ENCODE measurements around the gene CTNNB1.

Gene CTNNB1

DNA sequence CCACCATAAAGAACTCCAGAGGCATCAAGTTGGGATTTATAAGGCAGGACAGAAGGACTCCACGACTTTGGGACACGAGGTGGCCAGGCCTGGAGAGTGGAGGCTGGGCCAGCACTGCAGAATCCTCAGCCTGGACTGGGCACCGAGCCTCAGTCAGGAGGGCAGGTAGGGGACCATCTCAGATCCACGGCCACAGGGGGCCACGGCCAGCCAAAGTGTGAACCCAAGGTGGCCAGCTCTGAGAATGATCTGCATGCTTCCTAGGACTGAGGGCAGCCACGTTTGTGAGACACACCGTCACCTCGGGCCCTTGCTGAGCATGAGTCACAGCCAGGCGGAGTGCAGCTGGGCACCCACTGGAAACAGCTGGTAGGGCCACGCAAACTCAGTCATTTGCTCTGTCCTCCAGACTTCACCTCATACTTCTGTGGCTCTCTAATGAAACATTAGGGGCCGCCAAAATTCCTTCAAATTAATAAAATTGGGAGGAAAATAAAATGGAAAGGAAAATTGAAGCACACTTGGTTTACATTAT, 65.8 kb downstream of the CTNNB1 start:
- Histone ChIP-seq H3K79me2 (ENCODE audit: insufficient read depth, low read depth) (no peaks in the 10 kb centered on the region), H3K27me3 (ENCODE audit: insufficient read depth, low read depth) (no peaks in the 10 kb centered on the region), H2AFZ (ENCODE audit: low read depth) (no peak overlapping the region), H3K36me3 (ENCODE audit: insufficient read depth) (no peaks in the 10 kb centered on the region), H3K9ac (no peak overlapping the region), H3K4me2 (no peak overlapping the region), H3K27ac (no peak overlapping the region), H4K20me1 (ENCODE audit: insufficient read depth) (no peaks in the 10 kb centered on the region), H3K4me3 (IDR thresholded peaks at IDR 0.05; ENCODE audit: insufficient read depth, low read depth, low read length) (no peak overlapping the region), H3K4me1 (ENCODE audit: low read depth, poor library complexity, severe bottlenecking) (no peaks in the 10 kb centered on the region)
- TF ChIP-seq, protein P1, sequence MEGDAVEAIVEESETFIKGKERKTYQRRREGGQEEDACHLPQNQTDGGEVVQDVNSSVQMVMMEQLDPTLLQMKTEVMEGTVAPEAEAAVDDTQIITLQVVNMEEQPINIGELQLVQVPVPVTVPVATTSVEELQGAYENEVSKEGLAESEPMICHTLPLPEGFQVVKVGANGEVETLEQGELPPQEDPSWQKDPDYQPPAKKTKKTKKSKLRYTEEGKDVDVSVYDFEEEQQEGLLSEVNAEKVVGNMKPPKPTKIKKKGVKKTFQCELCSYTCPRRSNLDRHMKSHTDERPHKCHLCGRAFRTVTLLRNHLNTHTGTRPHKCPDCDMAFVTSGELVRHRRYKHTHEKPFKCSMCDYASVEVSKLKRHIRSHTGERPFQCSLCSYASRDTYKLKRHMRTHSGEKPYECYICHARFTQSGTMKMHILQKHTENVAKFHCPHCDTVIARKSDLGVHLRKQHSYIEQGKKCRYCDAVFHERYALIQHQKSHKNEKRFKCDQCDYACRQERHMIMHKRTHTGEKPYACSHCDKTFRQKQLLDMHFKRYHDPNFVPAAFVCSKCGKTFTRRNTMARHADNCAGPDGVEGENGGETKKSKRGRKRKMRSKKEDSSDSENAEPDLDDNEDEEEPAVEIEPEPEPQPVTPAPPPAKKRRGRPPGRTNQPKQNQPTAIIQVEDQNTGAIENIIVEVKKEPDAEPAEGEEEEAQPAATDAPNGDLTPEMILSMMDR (conservative IDR thresholded peaks at IDR 0.05; ENCODE audit: low read depth, low read length): no peak

DNA sequence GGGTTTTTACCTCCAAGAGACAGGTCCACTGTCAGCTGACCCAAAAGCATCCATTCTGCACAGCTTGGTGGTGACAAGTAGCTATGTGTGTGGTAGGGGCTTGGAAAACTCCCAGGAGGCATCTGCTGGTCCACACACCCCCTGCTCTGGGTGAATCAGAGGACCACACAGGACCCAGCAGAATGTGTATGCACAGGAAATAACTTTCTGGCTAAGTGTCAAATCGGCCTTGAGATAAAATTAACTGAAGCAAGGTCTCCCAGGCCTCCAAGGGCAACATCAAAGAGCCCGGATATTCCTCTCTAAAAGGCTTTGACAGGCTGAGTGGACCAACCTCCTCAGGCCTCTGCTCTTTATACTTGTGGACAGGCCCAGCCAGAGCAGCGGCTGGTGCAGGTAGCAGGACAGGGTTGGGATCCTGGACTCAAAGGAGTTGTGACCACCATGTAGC, 66.5 kb downstream of the CTNNB1 start:
- Histone ChIP-seq H4K20me1 (ENCODE audit: insufficient read depth) (no peaks in the 10 kb centered on the region), H3K4me2 (no peak overlapping the region), H3K79me2 (ENCODE audit: insufficient read depth, low read depth) (no peaks in the 10 kb centered on the region), H3K36me3 (ENCODE audit: insufficient read depth) (no peaks in the 10 kb centered on the region), H3K4me3 (IDR thresholded peaks at IDR 0.05; ENCODE audit: insufficient read depth, low read depth, low read length) (no peak overlapping the region), H3K9ac (no peak overlapping the region), H3K27me3 (ENCODE audit: insufficient read depth, low read depth) (no peaks in the 10 kb centered on the region), H3K4me1 (ENCODE audit: low read depth, poor library complexity, severe bottlenecking) (no peaks in the 10 kb centered on the region), H2AFZ (ENCODE audit: low read depth) (no peak overlapping the region), H3K27ac (no peak overlapping the region)
- TF ChIP-seq, protein P1 (conservative IDR thresholded peaks at IDR 0.05; ENCODE audit: low read depth, low read length): no peak

DNA sequence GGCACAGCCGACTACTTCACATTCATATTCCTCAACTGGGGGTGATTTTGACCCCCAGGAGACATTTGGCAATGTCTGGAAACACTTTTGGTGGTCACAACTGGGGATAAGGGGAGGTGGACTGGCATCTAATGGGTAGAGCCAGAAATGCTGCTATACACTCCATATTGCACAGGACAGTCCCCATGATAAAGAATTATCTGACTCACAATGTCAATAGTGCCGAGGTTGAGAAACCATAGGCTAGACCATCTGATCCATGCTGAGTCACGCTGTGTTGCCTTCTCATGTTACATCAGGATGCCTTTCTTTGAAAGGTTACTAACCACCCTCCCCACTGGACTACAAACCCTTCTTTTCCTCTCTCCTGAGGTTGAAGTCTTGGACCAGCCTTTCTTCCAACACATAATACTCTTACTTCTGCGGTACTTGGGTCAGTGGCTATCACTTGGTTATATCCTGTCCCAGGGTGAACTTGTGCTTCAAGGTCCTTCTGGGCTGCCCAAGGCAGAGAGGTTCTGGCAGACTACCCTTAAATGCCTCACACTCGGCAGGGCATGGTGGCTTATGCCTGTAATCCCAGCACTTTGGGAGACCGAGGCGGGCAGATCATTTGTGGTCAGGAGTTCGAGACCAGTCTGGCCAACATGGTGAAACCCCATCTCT, 68.8 kb downstream of the CTNNB1 start:
- no peaks in the 10 kb centered on the region for H3K4me1 ChIP-seq (ENCODE audit: low read depth, poor library complexity, severe bottlenecking)
- no peak overlapping the region for H2AFZ ChIP-seq (ENCODE audit: low read depth)
- no peak overlapping the region for H3K27ac ChIP-seq

DNA sequence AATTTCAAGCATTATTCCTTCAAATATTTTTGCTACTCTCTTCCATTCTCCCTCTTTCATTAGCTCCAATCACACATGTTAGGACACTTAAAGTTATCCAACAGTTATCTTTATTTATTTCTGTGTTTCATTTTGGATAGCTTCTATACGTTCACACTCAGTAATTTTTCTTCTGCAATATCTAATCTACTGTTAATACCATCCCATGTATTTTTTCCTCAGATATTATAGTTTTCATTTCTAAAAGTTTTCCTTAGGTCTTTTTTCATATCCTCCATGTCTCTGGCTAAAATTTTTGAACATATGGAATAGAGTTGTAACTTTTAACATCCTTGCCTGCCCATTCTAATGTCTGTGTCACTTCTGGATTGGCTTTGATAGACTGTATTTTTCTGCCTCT, 73.4 kb downstream of the CTNNB1 start:
- no peaks in the 10 kb centered on the region for H3K4me1 ChIP-seq (ENCODE audit: low read depth, poor library complexity, severe bottlenecking)
- no peak overlapping the region for H3K27ac ChIP-seq
- no peak overlapping the region for H3K4me3 ChIP-seq (IDR thresholded peaks at IDR 0.05; ENCODE audit: insufficient read depth, low read depth, low read length)
- H3K36me3 ChIP-seq (ENCODE audit: insufficient read depth): no peaks in the 10 kb centered on the region
- no peaks in the 10 kb centered on the region for H4K20me1 ChIP-seq (ENCODE audit: insufficient read depth)
- H3K79me2 ChIP-seq (ENCODE audit: insufficient read depth, low read depth): no peaks in the 10 kb centered on the region
- H3K9ac ChIP-seq: no peak overlapping the region
- H3K4me2 ChIP-seq: no peak overlapping the region
- TF ChIP-seq, protein P1 (conservative IDR thresholded peaks at IDR 0.05; ENCODE audit: low read depth, low read length): no peak
- no peak overlapping the region for H2AFZ ChIP-seq (ENCODE audit: low read depth)
- no peaks in the 10 kb centered on the region for H3K27me3 ChIP-seq (ENCODE audit: insufficient read depth, low read depth)

More for the DNA sequence above, 68.8 kb downstream of the CTNNB1 start:
- Histone ChIP-seq H3K36me3 (ENCODE audit: insufficient read depth) (no peaks in the 10 kb centered on the region), H3K79me2 (ENCODE audit: insufficient read depth, low read depth) (no peaks in the 10 kb centered on the region), H3K27me3 (ENCODE audit: insufficient read depth, low read depth) (no peaks in the 10 kb centered on the region), H3K4me2 (no peak overlapping the region), H4K20me1 (ENCODE audit: insufficient read depth) (no peaks in the 10 kb centered on the region), H3K4me3 (IDR thresholded peaks at IDR 0.05; ENCODE audit: insufficient read depth, low read depth, low read length) (no peak overlapping the region), H3K9ac (no peak overlapping the region)
- TF ChIP-seq, protein P1 (conservative IDR thresholded peaks at IDR 0.05; ENCODE audit: low read depth, low read length): no peak

All from KMS-11 (cell line).